IMR-90 (cell line): ENCODE measurements around the gene CTRB1. TPM values are rescaled to one million over a fixed set of nuclear protein-coding genes. Genes with fewer than 3 reads are reported as not detected.

Source experiments
- ATAC-seq: fragments of 200-7000 bp; cut with Tn5 transposase; 2 replicates; pipeline ENCODE4 v1.9.1; 2020; ENCODE audit warnings: low read depth, mild to moderate bottlenecking, moderate library complexity
- BruUV-seq: library from RNA; stranded (reverse); fragments of 400-500 nt; replicated peaks from 2 replicates; lab custom pipeline; 2021; lab: Mats Ljungman, UMichigan
- CTCF ChIA-PET: fragments of 300-600 bp; formaldehyde crosslinking; extraction: SDS; loops from one replicate; lab custom pipeline; 2021; ENCODE audit warnings: antibody characterized with exemption; lab: Yijun Ruan, JAX
- POLR2A ChIA-PET: fragments of 300-600 bp; sonication (Branson Sonifier 250); formaldehyde crosslinking; loops from one replicate; lab custom pipeline; 2022; ENCODE audit warnings: antibody characterized with exemption; ENCODE audit not compliant: unreplicated experiment; lab: Charles Lee
- DNase-seq: peaks from one replicate; pipeline ENCODE4 v3.0.0; 2013
- H2AFZ ChIP-seq: replicated peaks from 2 replicates; pipeline ENCODE3; 2013; ENCODE audit warnings: low read length, mild to moderate bottlenecking; ENCODE audit not compliant: poor library complexity
- H2AK5ac ChIP-seq: 2 replicates; pipeline ENCODE4 v1.6.1; 2013; ENCODE audit warnings: low read depth, low read length, inconsistent platforms
- H2AK9ac ChIP-seq: replicated peaks from 2 replicates; pipeline ENCODE3; 2013; ENCODE audit warnings: mild to moderate bottlenecking, low read depth, low read length, moderate library complexity; ENCODE audit not compliant: poor library complexity
- H2BK120ac ChIP-seq: 2 replicates; pipeline ENCODE4 v1.6.1; 2013; ENCODE audit warnings: low read depth, low read length, inconsistent platforms
- H2BK15ac ChIP-seq: 3 replicates; pipeline ENCODE4 v1.6.1; 2013; ENCODE audit warnings: low read depth, low read length, inconsistent platforms
- H2BK20ac ChIP-seq: 2 replicates; pipeline ENCODE4 v1.6.1; 2013; ENCODE audit warnings: low read depth, mild to moderate bottlenecking, inconsistent platforms, low read length, moderate library complexity
- H2BK5ac ChIP-seq: 2 replicates; pipeline ENCODE4 v1.6.1; 2013; ENCODE audit warnings: mild to moderate bottlenecking, low read depth, low read length, inconsistent platforms; ENCODE audit not compliant: poor library complexity, severe bottlenecking
- H3K14ac ChIP-seq: replicated peaks from 2 replicates; pipeline ENCODE4 v1.6.1; 2013; ENCODE audit warnings: low read depth, low read length, inconsistent platforms
- H3K18ac ChIP-seq: 2 replicates; pipeline ENCODE4 v1.6.1; 2013; ENCODE audit warnings: low read depth, low read length, control low read depth
- H3K23ac ChIP-seq: 2 replicates; pipeline ENCODE4 v1.6.1; 2013; ENCODE audit warnings: low read depth, low read length, inconsistent platforms
- H3K27ac ChIP-seq: 2 replicates; pipeline ENCODE4 v1.5.1; 2013; ENCODE audit warnings: mild to moderate bottlenecking, control low read depth, low read length; ENCODE audit not compliant: insufficient read depth
- H3K27me3 ChIP-seq: 2 replicates; pipeline ENCODE4 v1.6.1; 2013; ENCODE audit warnings: low read length; ENCODE audit not compliant: control insufficient read depth, insufficient read depth
- H3K36me3 ChIP-seq: 2 replicates; pipeline ENCODE4 v1.6.1; 2013; ENCODE audit warnings: low read length, mixed read lengths; ENCODE audit not compliant: control insufficient read depth, insufficient read depth
- H3K4ac ChIP-seq: 2 replicates; pipeline ENCODE4 v1.6.1; 2013; ENCODE audit warnings: low read depth, low read length, inconsistent platforms
- H3K4me1 ChIP-seq: 2 replicates; pipeline ENCODE4 v1.6.1; 2013; ENCODE audit warnings: low read length, mixed read lengths; ENCODE audit not compliant: control insufficient read depth, insufficient read depth
- H3K4me2 ChIP-seq: 2 replicates; pipeline ENCODE4 v1.6.1; 2013; ENCODE audit warnings: low read depth, mild to moderate bottlenecking, control low read depth, low read length, moderate library complexity
- H3K4me3 ChIP-seq: 2 replicates; pipeline ENCODE4 v1.5.1; 2013; ENCODE audit warnings: low read depth, mild to moderate bottlenecking, control low read depth, low read length, moderate library complexity; ENCODE audit not compliant: insufficient read depth
- H3K56ac ChIP-seq: 2 replicates; pipeline ENCODE4 v1.6.1; 2013; ENCODE audit warnings: low read length, inconsistent platforms; ENCODE audit not compliant: insufficient read depth; ENCODE audit errors: extremely low read depth
- H3K79me1 ChIP-seq, 2 experiments: 2 replicates each; pipeline ENCODE4 v1.6.1; 2013; ENCODE audit warnings: low read length in 2 of 2, inconsistent platforms in 1 of 2, low read depth in 1 of 2
- H3K9ac ChIP-seq: 2 replicates; pipeline ENCODE4 v1.6.1; 2013; ENCODE audit warnings: low read depth, low read length, control low read depth
- H3K9me1 ChIP-seq: 2 replicates; pipeline ENCODE4 v1.6.1; 2013; ENCODE audit warnings: low read length, inconsistent platforms; ENCODE audit not compliant: insufficient read depth
- H3K9me3 ChIP-seq: 2 replicates; pipeline ENCODE4 v1.6.1; 2013; ENCODE audit warnings: low read length; ENCODE audit not compliant: control insufficient read depth, insufficient read depth
- H4K20me1 ChIP-seq: 2 replicates; pipeline ENCODE4 v1.6.1; 2013; ENCODE audit warnings: low read length, inconsistent platforms; ENCODE audit not compliant: insufficient read depth
- H4K5ac ChIP-seq: 2 replicates; pipeline ENCODE4 v1.6.1; 2013; ENCODE audit warnings: mild to moderate bottlenecking, low read depth, low read length, control low read depth
- H4K8ac ChIP-seq, 2 experiments: 2 replicates each; pipeline ENCODE4 v1.6.1; 2013; ENCODE audit warnings: low read depth in 2 of 2, low read length in 2 of 2, control low read depth in 1 of 2, inconsistent platforms in 1 of 2
- H4K91ac ChIP-seq: 2 replicates; pipeline ENCODE4 v1.6.1; 2013; ENCODE audit warnings: low read depth, low read length, inconsistent platforms; ENCODE audit not compliant: insufficient read depth
- BHLHE40 ChIP-seq: fragments of 150-350 bp; IDR thresholded peaks from 2 replicates; pipeline ENCODE4 v1.6.1; 2016; ENCODE audit warnings: mild to moderate bottlenecking, low read depth, low read length
- MAFK ChIP-seq: IDR thresholded peaks from 2 replicates; pipeline ENCODE4 v1.6.1; 2012; ENCODE audit warnings: low read depth, low read length, improper control_type of control experiment
- MAZ ChIP-seq: IDR thresholded peaks from 2 replicates; pipeline ENCODE4 v1.6.1; 2012; ENCODE audit warnings: low read depth, mild to moderate bottlenecking, low read length, improper control_type of control experiment, moderate library complexity, borderline replicate concordance
- NFE2L2 ChIP-seq: fragments of 150-350 bp; IDR thresholded peaks from 2 replicates; pipeline ENCODE4 v1.6.1; 2016; ENCODE audit warnings: low read depth, mild to moderate bottlenecking, low read length
- POLR2A ChIP-seq: IDR thresholded peaks from 2 replicates; pipeline ENCODE4 v1.6.1; 2012; ENCODE audit warnings: mild to moderate bottlenecking, low read depth, low read length
- RAD21 ChIP-seq: IDR thresholded peaks from 2 replicates; pipeline ENCODE4 v1.6.1; 2012; ENCODE audit warnings: low read length, improper control_type of control experiment
- RCOR1 ChIP-seq: IDR thresholded peaks from 2 replicates; pipeline ENCODE4 v1.6.1; 2012; ENCODE audit warnings: mild to moderate bottlenecking, low read length, improper control_type of control experiment; ENCODE audit not compliant: insufficient replicate concordance
- USF2 ChIP-seq: fragments of 150-350 bp; IDR thresholded peaks from 2 replicates; pipeline ENCODE4 v1.6.1; 2017; ENCODE audit warnings: mild to moderate bottlenecking, antibody characterized with exemption, low read length, low read depth
- WGBS, 2 experiments: methylation state at CpG; one replicate each; pipeline versions ENCODE4 v1.1.5 to v1.1.7; 2013; ENCODE audit warnings: missing lambda C conversion rate in 2 of 2; ENCODE audit not compliant: insufficient read length in 1 of 2; ENCODE audit errors: extremely low coverage in 2 of 2; 5-methylcytosine and 5-hydroxymethylcytosine counted together
- dilution Hi-C: fragments of 300-500 bp; cut with HindIII; formaldehyde crosslinking; loops from one replicate; pipeline ENCODE4 v1.14.3; 2018; ENCODE audit warnings: low sequenced_read_pairs; ENCODE audit not compliant: unreplicated experiment
- in situ Hi-C: fragments of 300-500 bp; cut with MboI; formaldehyde crosslinking; loops from 3 replicates; pipeline ENCODE4 v1.14.3; 2019; ENCODE audit warnings: low sequenced_read_pairs, inconsistent platforms, mixed read lengths
- intact Hi-C: fragments of 100-400 bp; cut with micrococcal nuclease; formaldehyde crosslinking; loops from 2 replicates; pipeline ENCODE4 v1.10.0; 2022
- polyA plus RNA-seq, 3 experiments: library from polyadenylated mRNA; depleted of rRNA; stranded (reverse); fragments of >200 nt; gene quantifications; 2 replicates each; pipeline ENCODE4 v1.2.3, GENCODE V29; 2012; ENCODE audit warnings: low replicate concordance in 1 of 3
- total RNA-seq: library from RNA; depleted of rRNA; stranded (reverse); fragments of >200 nt; gene quantifications from 2 replicates; pipeline ENCODE4 v1.2.3, GENCODE V29; 2012

The CTRB1 gene
- total and polyA plus RNA-seq, 2 of the 4 experiments (the other 2 are of a cell fraction), result not detected

DNA sequence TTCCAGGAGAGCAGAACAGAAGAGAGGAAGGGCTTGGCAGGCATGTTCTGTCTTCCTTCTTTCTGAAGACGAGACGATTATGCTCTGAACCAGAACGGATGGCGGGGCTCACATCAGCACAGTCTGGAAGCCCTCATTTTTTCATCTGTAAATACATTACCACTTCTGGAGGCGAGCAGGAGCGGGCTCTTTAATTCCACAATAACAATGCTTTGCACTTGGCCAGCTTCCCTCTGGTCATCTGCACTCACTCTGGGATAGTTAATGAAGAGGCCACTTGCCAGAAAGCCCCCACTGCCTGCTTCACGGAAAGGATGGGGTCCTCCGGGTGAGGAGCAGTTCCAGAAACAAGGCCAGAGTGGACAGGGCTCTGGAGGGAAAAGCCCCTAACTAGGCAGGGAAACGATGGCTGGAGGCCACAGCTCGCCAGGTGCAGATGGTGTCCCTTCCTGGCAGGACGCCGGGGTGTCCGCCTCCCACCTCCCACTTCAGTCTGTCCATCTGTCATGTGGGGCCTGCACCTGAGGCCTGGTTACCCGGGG, 45.7 kb downstream of the CTRB1 start:
- Histone ChIP-seq H3K18ac (peak overlapping the region; percentile 26), H3K27me3 (no peaks in the 10 kb centered on the region), H4K5ac (peak overlapping the region; percentile 15), H4K8ac (peak overlapping the region; percentile 74 to 84; a peak in 3 of 4 replicates), H2AK9ac (peak overlapping the region; percentile 100), H2BK20ac (peak overlapping the region; percentile 64; the same call in 1 of the 2 replicates), H2BK15ac (peak overlapping the region; percentile 12; the same call in 1 of the 3 replicates), H3K4me2 (peak overlapping the region; percentile 93), H3K4me3 (peak overlapping the region; percentile 94), H3K27ac (peak overlapping the region; percentile 97), H3K9me3 (no peaks in the 10 kb centered on the region), H2BK120ac (peak overlapping the region; percentile 66; the same call in 1 of the 2 replicates), H3K79me1 (peaks cover 5 to 63% of the 10 kb centered on the region in 2 experiments; a peak in 3 of 4 replicates), H3K4me1 (peaks cover 44% of the 10 kb centered on the region), H3K23ac (peak overlapping the region; percentile 92), H2BK5ac (peak overlapping the region; percentile 85), H4K91ac (peak overlapping the region; percentile 76), H3K36me3 (peaks cover 3% of the 10 kb centered on the region; the same call in 1 of the 2 replicates), H4K20me1 (peaks cover 53% of the 10 kb centered on the region), H3K9ac (peak overlapping the region; percentile 92), H3K4ac (peak overlapping the region; percentile 96), H3K56ac (peak overlapping the region; percentile 46), H3K9me1 (peaks cover 37% of the 10 kb centered on the region), H2AFZ (peak overlapping the region; percentile 97), H3K14ac (peak overlapping the region; percentile 92), H2AK5ac (peak overlapping the region; percentile 87)
- dilution Hi-C loops (no loop called here), in situ Hi-C loops (no loop called here), intact Hi-C loops (loop anchor here (1.0 kb wide), 1 partner anchor 121 kb away; no protein-coding TSS in a partner anchor)
- DNase-seq (peak; percentile 35), ATAC-seq (peak; percentile 3)
- ChIA-PET CTCF (no interaction called here), POLR2A (interaction anchor here (0.5 kb wide), 1 partner anchor 19 kb away, joined by 3 read pairs; no protein-coding TSS in a partner anchor)
- BruUV-seq, result no TSS peak
- TF ChIP-seq RAD21 (no peak), MAFK (no peak), POLR2A (no peak), BHLHE40 (no peak), MAZ (no peak), RCOR1 (no peak), NFE2L2 (no peak), USF2 (no peak)
- 0% methylated on average over 2 of the region's 14 CpGs; no CpG with 5 or more reads in 1 of the 2 experiments for WGBS, 2 experiments
